ENCODE measurements around the gene CSGALNACT2. TPM values are rescaled to one million over a fixed set of nuclear protein-coding genes. Genes with fewer than 3 reads are reported as not detected.

CSGALNACT2 gene
- total and polyA plus RNA-seq, 10 of the 15 experiments (the other 5 are each of a cell fraction or from before 2014, with no cell fraction given) = 2.5 to 12.6 (median 8.7) TPM

- no peak for TF ChIP-seq MEF2B (IDR thresholded peaks at IDR 0.05; ENCODE audit: partially characterized antibody, poor library complexity, severe bottlenecking)
- no peak for TF ChIP-seq SMAD5 (IDR thresholded peaks at IDR 0.05; ENCODE audit: low read depth)
- no peak for TF ChIP-seq ATF7 (IDR thresholded peaks at IDR 0.05; ENCODE audit: low read depth)
- TF ChIP-seq STAT1 (conservative IDR thresholded peaks at IDR 0.05) = no peak
- TF ChIP-seq ETV6 (conservative IDR thresholded peaks at IDR 0.05 in 1 of 2, IDR thresholded peaks at IDR 0.05 in 1 of 2; ENCODE audit: borderline replicate concordance in 1 of 2, low read depth in 1 of 2) = no peak
- no peak for TF ChIP-seq KAT2A (conservative IDR thresholded peaks at IDR 0.05; ENCODE audit: control insufficient read depth, low read depth, low read length)
- no peak for TF ChIP-seq ZNF217 (IDR thresholded peaks at IDR 0.05)
Measured at GRCh38 chr10:43196131-43196980, 58.1 kb downstream of the CSGALNACT2 start (continued).

DNA sequence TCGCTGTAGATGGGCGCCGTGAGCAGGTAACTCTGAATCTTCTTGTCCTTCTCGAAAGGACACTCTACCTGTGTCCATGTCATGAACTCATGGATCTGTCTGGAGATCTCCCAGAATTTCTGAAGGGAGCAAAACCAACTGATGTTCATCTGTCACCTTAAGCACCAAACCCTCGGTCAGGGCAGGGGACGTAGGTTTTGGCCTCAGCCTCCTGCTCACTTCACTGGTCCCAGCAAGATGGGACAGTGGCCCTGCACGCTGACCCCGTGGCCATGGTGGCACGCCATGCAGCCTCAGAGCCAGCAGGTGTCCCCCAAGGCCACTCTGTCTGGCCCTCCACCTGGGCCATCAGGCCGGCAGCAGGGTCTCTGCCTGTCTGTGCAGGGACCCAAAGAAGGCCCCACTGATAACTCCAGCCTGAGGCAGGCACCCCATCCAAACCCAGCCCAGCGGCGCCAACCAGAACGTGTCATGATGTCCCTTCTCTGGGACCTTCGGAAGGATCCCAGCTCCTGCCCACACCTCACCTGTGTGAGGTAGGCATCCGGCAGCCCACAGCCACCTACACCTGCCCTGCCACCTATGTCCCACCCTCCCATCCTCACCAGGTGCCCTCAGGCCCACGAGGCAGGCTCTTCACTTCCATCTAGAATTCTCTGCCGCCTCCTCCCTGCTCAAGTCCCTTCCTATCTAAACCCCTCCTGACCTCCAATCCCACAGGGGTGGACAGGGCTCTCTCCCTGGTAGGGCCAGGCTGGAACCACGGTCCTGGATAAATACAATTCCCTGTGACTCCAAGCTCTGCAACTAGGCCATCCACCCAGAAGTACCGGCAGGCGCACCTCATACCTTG lies 59.0 kb downstream of the CSGALNACT2 start:
- POLR2A ChIA-PET = no interaction called here
- no peak for TF ChIP-seq SMARCA5 (IDR thresholded peaks at IDR 0.05)
- TF ChIP-seq NFIC (IDR thresholded peaks at IDR 0.05; ENCODE audit: low read depth, low read length) = no peak
- no peak for TF ChIP-seq STAT3 (IDR thresholded peaks at IDR 0.05; ENCODE audit: low read depth, low read length)
- no peak for TF ChIP-seq NBN (IDR thresholded peaks at IDR 0.05)
- no peak for TF ChIP-seq ZNF384 (IDR thresholded peaks at IDR 0.05; ENCODE audit: borderline replicate concordance, low read depth, low read length)
- no peak for TF ChIP-seq E2F8 (IDR thresholded peaks at IDR 0.05; ENCODE audit: low read depth, partially characterized antibody)
- no peak for TF ChIP-seq ASH2L (IDR thresholded peaks at IDR 0.05; ENCODE audit: borderline replicate concordance, low read depth)
- no peak for TF ChIP-seq MLLT1 (IDR thresholded peaks at IDR 0.05)
- no peak for TF ChIP-seq STAT1 (conservative IDR thresholded peaks at IDR 0.05)
- TF ChIP-seq EED (IDR thresholded peaks at IDR 0.05; ENCODE audit: low read depth) = no peak
- no peak for TF ChIP-seq CBFB (IDR thresholded peaks at IDR 0.05; ENCODE audit: low read depth)
- no peak for TF ChIP-seq POLR2A (IDR thresholded peaks at IDR 0.05; ENCODE audit: low read depth, low read length)

More for the DNA sequence above, 59.0 kb downstream of the CSGALNACT2 start:
- Histone ChIP-seq H3K4me3 (no peak overlapping the region), H3K27me3 (replicated peaks in 1 of 2; ENCODE audit: control insufficient read depth in 2 of 2, insufficient read depth in 2 of 2, low read length in 1 of 2) (no peaks in the 10 kb centered on the region), H3K9me3 (replicated peaks; ENCODE audit: control insufficient read depth, insufficient read depth, low read length) (no peaks in the 10 kb centered on the region), H4K20me1 (ENCODE audit: control insufficient read depth, insufficient read depth) (no peaks in the 10 kb centered on the region), H3K36me3 (ENCODE audit: control insufficient read depth in 2 of 2, insufficient read depth in 2 of 2, low read length in 1 of 2) (no peaks in the 10 kb centered on the region), H3K9ac (ENCODE audit: control insufficient read depth, insufficient read depth, low read length) (no peak overlapping the region), H3K4me2 (ENCODE audit: control insufficient read depth, insufficient read depth) (no peak overlapping the region), H3K79me2 (ENCODE audit: control insufficient read depth, insufficient read depth, low read length) (no peaks in the 10 kb centered on the region), H2AFZ (ENCODE audit: control insufficient read depth, low read depth, low read length) (no peak overlapping the region), H3K27ac (ENCODE audit: control insufficient read depth, insufficient read depth) (no peak overlapping the region), H3K4me1 (ENCODE audit: control insufficient read depth, insufficient read depth, low read length) (no peaks in the 10 kb centered on the region)
- in situ Hi-C loops (cut with MboI) (no loop called here), intact Hi-C loops (cut with micrococcal nuclease; ENCODE audit: unreplicated experiment) (no loop called here)
- FAIRE-seq (no peak), DNase-seq (ENCODE audit: low read depth, low spot score) (no peak), ATAC-seq (no peak)
- WGBS (ENCODE audit: insufficient coverage, insufficient replicate concordance, low lambda C conversion rate, missing lambda C conversion rate) = 74% methylated on average over 20 of the region's 20 CpGs
- CTCF ChIA-PET = no interaction called here
- BruUV-seq (replicated peaks) = no TSS peak
- SMC1A ChIA-PET (ENCODE audit: uncharacterized antibody, unreplicated experiment) = no interaction called here
- RAD21 ChIA-PET (ENCODE audit: unreplicated experiment) = no interaction called here
